SHP77 treated with DMSO at 0.1 percent for 48 hours (cell line): ENCODE data around the gene EVX2.

Experiments used
- DNase-seq: peaks from one replicate; lab custom pipeline; 2025; lab: John Stamatoyannopoulos, UW

Gene EVX2

DNA sequence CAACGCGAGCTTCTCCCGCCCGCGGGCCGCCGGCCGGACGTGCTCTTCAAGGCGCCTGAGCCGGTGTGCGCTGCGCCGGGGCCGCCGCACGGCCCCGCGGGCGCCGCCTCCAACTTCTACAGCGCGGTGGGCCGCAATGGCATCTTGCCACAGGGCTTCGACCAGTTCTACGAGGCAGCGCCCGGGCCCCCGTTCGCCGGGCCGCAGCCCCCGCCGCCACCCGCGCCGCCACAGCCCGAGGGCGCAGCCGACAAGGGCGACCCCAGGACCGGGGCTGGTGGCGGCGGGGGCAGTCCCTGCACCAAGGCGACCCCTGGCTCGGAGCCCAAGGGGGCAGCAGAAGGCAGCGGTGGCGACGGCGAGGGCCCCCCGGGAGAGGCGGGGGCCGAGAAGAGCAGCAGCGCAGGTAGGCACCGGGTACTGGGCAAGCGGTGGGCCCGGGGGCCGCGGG is 24.0 kb upstream of the EVX2 start:
- DNase-seq = no peak

DNA sequence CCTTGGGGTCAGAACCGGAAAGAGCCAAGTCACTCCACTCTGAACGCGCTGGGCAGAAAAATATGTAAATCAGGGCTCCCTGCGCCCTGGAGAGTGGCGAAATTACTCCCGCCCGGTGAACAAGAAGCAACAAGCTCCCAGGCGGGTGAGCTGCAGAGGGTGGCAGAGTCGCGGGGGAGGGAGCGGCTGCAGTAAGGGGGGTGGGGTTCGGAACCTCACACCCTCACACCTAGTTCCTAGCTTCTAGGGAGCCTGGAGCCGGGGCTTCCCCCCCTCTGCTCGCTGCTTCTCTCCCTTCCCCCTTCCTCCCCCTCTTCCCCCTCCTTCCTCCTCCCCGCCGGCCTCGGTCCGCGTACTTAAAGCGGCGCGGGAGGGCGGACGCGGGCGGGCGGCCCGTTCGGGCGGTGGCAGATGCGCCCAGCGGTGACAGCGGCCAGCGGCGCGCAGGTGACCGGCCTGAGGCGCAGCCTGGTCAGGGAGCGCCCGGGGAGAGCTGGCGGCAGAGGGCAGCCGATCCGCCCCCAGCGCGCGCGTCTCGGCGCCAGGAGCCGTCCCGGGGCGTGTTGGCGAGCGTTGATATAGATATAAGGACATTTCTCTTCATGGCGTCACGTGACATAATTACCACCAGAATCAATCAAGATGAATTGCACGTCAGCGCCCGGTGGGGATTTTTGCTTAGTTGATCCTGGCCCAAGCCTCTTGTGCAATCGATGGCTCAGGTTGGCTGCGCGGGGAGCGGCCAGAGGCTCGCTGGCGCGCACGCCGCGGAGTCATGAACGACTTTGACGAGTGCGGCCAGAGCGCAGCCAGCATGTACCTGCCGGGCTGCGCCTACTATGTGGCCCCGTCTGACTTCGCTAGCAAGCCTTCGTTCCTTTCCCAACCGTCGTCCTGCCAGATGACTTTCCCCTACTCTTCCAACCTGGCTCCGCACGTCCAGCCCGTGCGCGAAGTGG is 23.1 kb upstream of the EVX2 start, which contains the start of gene HOXD11:
Gene HOXD11, plus strand, starts transcription at position 700 of the 959 bp plus-strand sequence. Its CDS starts 76 bp downstream, at position 776.
- DNase-seq = peak; percentile 41

DNA sequence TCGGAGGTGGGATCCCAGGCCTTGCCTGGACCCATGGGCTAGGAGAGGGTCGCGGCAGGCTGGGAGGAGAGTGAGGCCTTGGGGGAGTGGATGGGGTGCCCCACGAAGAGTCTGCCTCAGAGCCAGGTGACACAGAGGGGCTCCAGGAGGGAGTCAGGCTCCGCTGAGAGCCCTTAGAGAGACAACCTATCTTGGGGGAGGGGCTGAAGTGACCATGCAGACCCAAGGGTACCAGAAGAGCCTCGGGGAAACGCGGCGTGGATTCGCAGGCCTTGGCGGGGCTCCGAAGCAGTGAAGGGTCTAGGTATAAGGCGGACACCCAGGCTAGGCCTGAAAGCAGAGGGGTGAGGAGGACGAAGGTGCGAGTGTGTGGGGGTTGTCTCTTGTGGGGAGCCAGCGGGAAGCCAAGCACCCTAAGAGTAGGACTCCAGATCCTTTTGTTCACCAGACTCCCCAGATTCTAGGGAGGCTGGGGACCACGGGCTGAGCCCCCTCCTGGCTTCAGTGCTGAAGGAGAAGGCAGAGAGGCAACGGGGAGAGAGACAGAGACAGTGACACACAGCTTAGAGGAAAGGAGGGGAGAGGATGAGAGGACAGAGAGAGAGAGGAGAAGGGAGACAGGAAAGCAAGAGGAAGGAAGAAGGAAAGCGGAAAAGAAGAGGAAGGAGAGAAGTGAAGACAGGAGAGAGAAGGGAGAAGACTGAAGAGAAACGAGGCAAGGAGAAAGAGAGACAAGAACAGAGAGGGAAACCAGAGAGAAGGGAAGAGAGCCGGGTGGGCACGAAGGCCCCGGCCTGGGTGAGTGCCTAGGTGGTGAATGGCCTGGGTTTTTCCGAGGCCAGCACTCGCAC is 22.2 kb upstream of the EVX2 start:
- DNase-seq = no peak

DNA sequence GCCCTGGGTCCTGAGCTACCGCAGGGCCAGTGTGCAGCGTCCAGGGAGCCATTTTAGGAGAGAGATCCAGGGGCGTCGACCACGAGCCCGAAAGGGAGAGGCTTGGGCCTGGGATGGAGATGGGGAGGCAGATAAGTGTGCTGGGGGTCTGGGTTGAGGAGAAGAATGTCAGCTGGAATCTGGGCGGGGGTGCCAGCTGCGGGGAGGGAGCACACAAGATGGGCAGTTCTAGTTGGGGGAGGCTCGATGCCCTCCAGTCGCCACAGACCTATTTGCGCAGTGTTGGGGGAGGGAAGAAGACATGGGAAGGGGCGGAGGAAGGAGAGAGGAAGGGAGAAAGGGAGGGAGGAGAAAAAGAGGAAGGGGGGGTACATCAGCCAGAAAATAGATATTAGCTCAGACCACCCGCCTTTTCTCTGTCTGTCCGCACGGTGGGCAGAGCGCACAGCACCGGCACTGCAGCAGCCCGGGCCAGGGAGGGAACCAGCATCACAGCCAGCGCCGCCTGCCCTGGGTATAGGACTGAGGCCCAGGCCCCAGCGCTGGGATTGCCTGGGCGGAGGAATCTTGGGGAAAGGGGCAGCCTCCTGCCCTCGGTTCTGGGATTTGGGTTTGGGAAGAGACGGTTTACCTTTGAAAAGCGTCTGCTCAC is 21.4 kb upstream of the EVX2 start:
- DNase-seq = no peak

DNA sequence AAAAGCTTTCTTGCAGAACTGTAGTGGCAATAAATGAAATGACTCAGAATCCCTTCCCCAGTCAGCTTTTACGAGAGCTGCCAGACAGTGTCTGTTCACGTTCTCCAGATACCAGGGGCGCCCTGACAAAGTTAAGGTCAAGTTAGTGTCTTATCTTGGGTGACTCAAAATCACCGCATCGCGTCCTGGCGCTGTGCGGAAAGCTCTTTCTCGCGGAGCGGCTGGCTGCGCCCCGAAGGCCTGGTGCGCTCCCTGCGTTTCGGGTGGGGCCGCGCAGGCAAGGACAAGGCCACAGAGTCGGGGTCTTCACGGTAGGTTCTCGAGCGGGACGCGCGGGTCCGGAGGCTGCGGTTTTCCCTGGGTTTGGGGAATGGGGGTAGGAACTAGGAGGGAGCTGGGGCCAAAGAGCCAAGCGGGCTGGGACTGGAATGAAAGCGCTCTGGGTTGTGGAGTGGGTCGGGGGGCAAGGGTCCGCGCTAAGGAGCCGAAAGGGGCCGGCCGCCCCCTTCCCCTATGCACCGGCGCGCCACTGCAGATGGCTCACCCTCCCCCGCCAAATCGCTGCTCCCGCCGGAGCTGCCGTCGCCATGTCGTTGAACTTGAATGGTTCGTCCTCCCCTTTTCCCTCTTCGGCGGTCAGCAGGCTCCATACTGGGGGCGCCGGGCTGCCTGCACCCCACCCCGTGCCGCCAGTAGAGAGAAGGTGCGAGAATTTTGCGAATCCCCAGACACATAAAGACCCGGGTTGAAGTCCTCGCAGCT is 20.7 kb upstream of the EVX2 start:
- no peak for DNase-seq

DNA sequence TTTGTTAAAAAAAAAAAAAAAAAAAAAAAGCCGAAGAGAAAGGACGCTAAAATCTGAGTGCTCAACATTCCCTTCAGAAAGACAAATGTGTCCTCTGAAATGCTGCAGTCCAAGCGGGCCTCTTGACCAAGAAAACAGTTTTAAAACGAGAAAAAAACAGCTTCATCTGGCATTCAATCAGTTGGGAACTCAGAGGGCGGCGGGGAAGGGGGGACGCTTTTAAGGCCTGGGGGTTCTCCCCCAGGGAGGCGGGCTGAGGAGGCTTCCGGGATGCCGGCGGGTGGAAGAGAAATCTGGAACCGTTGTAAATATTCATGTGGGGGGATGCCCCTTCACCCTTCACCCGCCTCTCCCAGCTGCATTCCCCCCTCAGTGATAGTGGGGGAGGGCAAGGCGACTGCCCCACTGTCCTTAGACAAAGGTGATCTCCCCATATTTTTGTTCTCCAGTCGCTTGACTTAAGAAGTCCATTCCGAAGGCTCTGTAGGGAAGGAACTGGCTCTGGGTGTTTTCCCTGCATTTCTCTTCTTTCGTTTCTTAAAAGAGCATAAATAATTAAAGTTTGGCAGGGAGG is 20.1 kb upstream of the EVX2 start:
- DNase-seq = no peak

DNA sequence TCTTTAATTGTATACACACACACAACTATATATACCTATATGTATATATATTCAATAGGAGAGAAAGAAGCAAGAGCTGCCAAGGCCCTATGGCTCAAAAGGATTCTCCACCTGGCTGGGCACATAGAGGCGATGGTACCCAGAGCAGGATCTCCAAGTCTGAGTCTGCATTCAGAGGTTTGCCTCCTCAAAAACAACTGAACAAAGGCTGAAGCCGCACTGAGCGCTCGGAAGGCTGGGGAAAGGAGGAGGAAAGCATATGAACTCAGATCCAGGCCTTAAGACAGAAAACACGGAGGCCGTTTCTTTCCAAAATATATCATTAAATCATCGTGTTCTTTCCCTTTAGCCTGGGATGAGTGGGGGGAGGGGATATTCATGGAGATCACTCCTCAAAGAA is 19.4 kb upstream of the EVX2 start:
- DNase-seq = no peak

DNA sequence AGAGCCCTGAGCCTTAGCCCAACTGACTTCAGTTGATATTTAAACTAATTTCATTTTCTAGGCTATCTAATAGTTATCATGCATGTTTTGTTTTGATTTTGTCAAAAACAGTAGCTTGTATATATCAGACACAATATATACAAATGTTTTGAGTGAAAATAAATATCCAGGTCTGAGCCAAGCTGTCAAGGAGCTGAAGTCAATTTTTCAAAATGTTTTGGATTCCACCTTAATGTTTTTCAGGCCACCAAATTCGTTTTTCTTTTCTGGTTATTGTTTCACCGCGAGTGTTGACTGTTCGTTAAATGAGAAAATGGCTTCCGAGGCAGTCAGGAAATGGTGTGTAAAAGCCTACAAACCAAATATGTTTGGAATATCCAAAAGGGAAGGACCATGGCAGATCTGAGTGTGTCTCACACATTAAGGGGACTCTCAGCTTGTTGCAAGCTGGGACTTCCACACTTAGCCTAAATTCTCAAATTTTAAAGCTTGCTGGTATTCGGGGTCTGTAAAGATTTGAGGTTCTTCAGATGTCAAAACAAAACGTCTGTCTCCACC is 18.6 kb upstream of the EVX2 start:
- DNase-seq = no peak

DNA sequence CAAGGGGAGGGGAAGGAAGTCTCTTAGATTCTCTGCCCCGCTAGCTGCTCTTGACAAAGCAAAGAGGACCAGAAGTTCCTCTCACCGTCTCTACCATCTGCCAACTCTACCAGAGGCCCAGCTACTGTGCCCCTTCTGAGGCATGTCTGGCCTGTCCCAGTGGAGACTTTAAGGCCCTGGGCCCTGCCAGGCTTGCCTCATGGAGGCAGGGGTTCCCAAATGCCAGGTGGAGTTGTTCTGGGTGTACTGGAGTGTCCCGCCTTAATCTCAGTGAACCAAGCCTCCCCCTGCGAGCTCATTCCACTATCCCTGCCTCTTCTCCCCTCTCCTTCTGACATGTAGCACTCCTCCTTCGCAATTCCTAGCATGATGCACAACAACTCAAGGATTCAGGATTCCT is 18.1 kb upstream of the EVX2 start:
- no peak for DNase-seq

DNA sequence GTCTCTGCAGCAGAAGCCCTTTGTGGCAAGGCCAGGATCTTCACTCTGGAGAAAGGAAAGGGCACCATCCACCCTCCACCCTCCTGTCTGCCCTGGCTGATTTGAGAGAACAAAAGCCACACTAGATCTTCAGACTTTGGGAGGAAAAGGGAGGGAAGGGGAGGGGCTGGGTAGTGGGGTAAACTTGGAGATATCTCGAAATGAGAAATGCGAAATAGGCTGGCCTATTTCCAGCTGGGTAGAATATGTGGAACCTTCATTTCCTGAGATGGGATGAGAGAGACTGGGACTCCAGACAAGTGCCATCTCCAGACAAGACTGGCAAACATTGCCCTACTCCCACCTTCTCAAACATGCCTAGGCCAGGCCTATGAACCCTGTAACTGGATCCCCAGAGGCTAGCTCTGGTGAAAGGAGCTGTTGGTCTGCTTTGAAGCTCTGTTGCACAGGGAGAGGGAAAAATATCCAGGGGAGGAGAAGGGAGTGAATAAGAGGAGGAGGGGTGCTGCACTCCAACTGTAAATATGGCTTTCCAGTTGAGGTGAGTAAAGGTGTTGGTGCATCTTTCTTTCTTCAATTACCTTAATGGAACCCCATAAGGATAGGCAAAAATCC is 17.6 kb upstream of the EVX2 start:
- no peak for DNase-seq

DNA sequence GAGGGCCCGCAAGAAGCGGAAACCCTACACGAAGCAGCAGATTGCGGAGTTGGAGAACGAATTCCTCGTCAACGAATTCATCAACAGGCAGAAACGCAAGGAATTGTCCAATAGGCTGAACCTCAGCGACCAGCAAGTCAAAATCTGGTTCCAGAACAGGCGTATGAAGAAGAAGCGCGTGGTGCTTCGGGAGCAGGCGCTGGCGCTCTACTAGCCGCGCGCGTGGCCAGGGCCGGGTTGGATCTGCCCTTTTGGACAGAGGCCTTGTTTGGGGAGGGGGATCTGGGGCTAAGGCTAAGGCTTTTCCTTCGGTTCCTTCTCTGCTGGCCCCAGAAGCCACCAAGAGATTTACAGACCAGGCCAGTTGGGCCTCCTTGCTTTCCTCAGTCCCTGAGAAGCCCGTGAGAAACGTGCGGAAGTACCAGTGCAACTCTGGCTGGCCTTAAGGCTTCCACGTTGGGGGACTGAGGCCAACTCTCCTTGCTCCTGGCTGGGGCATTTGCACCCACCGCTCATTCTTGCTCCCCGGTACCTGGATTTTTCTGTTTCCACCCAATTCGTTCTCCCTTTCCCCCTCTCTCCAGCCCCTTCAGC is 16.9 kb upstream of the EVX2 start:
- DNase-seq = no peak

DNA sequence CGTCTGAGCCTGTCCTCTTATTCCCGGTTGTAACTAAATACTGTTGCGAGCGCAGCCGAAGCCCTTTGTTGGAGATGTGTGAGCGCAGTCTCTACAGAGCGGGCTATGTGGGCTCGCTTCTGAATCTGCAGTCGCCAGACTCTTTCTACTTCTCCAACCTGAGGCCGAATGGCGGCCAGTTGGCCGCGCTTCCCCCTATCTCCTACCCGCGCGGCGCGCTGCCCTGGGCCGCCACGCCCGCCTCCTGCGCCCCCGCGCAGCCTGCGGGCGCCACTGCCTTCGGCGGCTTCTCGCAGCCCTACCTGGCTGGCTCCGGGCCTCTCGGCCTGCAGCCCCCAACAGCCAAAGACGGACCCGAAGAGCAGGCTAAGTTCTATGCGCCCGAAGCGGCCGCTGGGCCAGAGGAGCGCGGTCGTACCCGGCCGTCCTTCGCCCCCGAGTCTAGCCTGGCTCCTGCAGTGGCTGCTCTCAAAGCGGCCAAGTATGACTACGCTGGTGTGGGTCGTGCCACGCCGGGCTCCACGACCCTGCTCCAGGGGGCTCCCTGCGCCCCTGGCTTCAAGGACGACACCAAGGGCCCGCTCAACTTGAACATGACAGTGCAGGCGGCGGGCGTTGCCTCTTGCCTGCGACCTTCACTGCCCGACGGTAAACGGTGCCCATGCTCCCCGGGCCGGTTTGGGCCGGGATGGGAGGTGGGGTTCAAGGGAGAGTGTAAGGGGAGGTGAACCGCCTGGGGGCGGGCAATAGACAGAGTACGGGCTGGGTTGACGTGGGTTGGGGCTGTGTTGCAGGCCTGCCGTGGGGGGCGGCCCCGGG is 16.2 kb upstream of the EVX2 start, which contains the start of gene HOXD12:
Gene HOXD12, plus strand, starts transcription at position 68 of the 819 bp plus-strand sequence. Its CDS starts 7 bp downstream, at position 75.
- DNase-seq = no peak

DNA sequence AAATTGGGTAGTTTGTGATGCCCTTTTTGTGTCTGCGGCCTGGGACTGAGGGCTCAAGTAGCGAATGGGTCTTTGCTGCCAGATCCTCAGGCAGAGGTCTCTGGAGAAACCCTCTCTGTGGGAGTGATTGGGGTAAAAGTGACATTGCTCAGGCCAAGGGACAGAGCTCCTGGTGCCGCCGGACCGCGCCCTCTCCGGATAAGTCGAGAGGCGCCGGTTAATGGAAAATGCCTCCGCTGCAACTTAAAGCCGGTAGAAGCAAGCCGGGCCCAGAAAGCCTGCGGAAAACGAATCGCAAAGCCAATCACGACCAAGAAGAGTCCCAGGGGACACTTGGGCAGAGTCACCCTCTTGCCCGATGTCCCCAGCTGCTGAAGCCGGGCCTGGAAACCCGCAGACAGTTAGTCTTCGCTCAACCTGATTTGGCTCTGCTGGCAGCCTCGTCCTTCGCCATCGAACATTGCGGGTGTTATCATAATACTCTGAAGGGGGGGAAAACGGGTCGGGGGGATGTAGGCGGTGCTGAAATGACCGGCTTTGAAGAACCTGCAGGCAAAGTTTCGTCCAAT is 15.5 kb upstream of the EVX2 start:
- no peak for DNase-seq

DNA sequence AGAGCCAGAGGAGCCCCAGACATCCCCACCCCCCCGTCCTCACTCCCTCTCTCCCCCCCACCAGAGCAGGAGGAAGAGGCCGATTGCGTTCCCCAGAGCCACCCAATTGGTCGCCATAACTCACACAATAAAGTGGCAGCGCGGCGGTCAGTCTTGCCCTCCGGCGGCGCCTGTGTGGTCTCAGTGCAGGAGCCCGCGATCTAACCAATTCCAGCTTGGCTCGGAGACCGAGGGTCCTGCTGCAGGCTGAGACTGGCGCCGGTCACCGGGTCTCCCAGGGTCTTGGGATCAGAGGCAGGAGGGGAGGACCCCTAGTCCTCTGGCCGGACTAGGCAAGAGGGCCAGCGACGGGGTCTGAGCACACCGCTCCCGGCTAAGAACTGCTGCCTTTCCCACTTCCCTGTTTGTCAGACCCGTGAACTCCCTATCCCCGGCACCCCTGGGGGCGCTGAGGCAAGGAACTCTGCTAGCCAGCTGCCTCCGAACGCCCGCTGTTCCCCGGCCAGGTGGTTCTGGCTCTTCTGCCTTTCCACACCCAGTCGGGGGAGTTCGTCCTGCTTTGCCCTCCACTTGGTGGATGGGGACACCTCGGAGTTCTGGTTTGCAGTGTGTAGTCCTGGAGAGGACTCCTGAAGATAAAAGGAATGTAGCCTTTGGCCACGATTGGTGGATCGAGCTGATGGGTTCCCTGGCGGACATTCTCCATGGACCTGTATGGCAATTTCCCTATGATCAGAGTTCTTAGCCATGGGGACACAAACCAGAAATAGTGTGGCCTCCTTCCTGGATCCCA is 14.8 kb upstream of the EVX2 start:
- DNase-seq = no peak

DNA sequence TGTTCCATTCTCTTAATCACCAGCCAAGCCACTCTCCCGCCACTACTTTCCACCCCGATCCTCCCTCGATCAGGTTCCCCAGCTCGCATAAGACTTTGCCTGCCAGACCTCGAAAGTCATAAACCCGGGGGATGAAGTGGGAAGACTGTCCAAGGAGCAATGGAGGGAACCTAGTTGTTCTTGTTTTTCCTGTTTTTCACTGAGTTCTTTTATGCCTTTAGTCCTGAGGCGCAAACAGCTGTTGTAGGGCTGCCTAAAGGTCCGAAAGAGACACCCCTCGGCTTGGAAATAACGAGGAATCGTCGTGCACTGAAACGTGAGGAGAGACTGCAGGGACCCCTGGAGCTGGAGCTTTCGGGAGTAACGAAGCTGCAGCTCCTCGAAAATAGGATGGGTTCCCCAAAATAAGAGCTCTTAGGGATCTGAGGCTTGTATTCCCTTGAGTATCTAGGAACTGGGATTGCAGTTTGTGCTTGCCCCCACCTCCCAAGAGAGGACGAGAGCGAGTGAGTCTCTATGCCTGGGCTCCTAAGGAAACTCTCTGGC is 14.1 kb upstream of the EVX2 start:
- DNase-seq = no peak

DNA sequence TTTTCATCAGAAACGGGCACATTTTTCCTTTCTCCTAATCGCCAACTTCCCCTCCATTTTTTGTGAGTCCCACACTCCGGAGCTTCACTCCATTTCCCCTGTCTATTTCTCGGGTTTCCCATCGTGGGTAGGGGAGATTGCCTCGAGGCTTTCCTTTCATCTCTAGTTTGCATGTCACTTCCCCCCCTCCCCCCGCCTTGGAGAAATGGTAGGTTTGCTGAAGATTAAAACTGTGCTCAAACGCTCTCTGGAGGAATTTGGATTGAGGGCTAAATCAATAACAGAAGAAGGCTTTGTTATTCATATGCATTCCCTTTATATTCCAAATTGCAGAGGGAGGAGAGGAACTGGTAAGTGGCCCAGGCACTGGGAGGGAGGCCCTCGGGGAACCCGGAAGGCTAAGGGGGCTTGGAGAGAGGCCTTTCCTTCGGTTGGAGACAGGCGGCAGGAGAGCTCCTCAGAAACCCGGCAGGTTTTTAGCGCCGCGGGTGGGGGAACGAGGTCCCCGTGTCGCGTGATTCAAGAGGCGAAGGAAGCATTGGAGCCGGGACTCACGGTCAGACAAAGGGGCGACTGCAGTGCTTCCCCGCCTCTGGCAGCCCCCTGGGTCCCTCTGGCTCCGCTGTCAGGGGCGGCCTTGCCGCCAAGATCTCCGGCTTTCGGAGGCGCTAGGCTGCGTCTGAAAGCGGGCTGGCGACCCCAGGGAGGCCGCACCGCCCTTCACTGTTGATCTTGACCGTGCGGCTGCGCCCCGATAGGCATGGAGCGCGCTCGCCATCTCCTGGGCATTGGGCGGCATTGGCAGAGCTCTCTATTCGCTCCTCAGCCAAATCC is 13.4 kb upstream of the EVX2 start:
- no peak for DNase-seq
